Ureter (tissue), 1 donor: ENCODE results near the gene IGFBP5. TPM values are rescaled to one million over a fixed set of nuclear protein-coding genes. Genes with fewer than 3 reads are reported as not detected.

Experiments used
- DNase-seq: peaks from one replicate; pipeline ENCODE4 v3.0.0-alpha.2; 2020; ENCODE audit warnings: low spot score
- total RNA-seq: library from RNA; stranded (reverse); gene quantifications from one replicate; pipeline ENCODE4 v1.2.4, GENCODE V29; 2023
- donor health status: DM: yes; HTN: yes; CAD: no.

IGFBP5 gene
- total RNA-seq, result 697 TPM

DNA sequence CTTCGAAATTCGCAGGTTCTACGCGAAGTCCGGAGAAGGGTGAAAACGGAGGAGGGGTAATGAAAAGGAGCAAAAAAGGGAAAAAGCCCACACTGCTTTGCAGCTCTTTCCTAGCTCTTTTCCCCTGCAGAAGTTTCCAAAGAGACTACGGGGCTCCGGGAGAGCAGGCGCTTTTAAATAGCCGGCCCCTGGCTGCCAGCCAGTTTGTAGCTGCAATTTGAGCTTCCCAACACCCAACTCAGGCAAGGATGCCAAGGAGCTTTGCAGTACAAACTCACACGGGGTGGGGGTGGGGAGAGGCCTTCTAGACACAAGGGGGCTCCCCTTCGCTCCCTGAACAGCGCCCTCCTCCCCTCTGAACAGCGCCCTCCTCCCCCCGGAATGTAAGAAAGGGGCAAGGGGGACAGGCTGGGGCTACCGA is at the start of gene IGFBP5:
Gene IGFBP5 (minus strand): TSS at position 149 of the 421 bp plus-strand sequence. CDS start 774 bp downstream, outside the sequence.
- peak; percentile 91 for DNase-seq

- no peak for DNase-seq
Measured at GRCh38 chr2:216743781-216744180, 48.4 kb upstream of the IGFBP5 start.

GRCh38 chr2:216742411-216742810 is 47.1 kb upstream of the IGFBP5 start:
- no peak for DNase-seq

GRCh38 chr2:216741223-216741593 is 45.9 kb upstream of the IGFBP5 start:
- no peak for DNase-seq

DNA sequence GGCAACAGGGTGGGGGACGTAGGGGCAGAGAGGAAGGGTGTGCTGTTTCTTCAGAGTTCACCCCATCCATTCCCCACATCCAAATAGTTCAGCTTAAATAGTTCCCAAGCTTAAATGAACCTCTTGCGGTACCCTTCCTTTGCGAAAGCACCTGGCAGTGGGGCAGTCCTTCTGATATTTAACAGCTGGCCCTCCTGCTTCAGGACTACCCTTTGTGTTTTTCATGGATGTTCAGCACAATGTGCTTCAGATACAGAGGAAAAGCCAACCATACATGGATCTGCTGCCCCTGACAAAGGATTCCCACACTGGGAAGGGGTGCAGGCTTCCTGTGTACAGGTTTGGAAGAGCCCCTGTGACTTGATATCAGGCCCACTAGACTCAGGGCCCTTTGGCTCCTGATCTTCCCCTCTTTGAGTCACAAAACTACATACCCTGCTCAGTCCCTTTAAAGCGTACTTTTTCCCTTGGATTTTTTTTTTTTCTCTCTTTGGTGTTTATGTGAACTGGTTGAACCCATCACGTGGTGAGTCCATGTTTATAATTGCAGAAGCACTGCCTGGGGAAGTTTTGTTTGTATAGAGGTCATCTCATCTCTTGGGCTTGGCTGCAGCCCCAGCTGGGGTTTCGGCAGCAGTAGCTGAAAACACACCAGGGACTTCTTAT is 45.3 kb upstream of the IGFBP5 start:
- DNase-seq, result peak; percentile 49

- DNase-seq, result no peak
Measured at GRCh38 chr2:216739035-216739434, 43.7 kb upstream of the IGFBP5 start.

DNA sequence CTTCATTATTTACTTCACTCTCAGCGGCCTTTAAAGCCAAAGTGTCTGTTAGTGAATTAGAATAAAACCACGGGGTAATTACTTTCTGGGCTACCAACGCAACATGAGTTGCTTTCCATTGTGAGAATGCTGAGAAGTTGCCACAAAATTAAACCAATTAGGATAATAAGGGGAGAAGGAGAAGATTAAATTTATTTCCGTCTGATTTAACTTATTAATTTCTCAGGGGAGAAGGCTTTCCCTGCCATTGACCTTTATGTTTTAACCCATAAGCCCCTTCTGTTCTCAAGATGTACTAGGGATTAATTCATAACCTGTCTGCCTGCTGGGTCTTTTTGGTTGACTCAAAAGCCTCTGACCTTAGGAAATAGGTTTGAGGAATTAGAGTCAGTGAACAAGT is 42.3 kb upstream of the IGFBP5 start:
- no peak for DNase-seq

DNA sequence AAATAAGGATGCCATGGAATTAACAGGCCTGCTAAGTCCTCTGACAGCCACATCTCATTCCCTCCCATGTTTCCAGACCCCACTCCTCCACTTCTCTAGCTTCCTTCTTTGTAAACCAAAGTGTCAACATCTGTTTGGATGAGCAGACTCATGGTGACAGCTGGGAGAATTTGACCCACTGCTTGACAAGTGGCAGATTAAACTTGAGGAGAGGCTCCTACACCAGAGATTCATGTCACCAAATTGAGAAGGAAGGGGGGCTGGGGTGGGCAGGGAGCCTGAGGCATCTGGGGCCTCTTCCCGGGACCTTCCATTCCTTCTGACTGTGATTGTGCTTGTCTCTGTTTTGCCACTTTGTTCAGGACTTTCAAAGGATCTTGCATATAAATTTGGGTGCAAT is 41.0 kb upstream of the IGFBP5 start:
- no peak for DNase-seq

DNA sequence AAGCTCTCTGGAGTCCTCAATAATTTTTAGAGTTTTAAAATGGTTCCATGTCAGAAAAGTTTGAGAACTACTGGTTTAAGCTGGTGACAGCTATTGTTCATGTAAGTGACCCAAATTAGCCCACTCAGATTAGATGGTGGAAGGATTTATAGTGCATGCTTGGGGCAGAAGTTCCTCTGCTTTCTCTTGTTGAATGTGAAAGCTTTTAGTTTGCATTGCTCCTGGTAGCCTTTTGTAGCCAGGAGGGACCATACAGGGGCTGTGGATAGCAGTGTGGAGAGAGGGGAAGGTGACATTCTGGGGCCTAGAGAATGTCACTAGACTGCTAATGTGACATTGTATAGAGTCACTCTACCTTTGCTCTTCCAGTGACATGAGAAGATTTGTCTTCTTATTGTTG is 40.3 kb upstream of the IGFBP5 start:
- DNase-seq, result no peak

DNA sequence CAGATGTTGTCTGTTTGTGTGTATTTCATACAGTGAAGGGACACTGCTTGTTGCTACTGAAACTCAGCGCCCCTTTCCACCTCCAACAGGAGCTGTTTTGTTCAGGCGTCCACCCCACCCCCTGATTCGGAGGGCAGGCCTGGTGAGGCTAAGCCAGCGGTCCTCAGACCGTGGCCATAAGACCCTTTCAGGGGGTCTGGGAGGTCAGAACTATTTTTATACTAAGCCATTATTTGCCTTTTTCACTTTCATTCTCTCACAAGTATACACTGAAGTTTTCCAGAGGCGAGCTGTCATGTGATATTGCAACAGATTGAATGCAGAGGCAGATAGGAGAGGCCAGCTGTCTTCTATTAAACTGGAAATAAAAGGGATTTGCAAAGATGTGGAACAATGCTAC is 39.7 kb upstream of the IGFBP5 start:
- DNase-seq, result no peak

GRCh38 chr2:216733046-216733445 is 37.7 kb upstream of the IGFBP5 start:
- DNase-seq, result no peak

DNA sequence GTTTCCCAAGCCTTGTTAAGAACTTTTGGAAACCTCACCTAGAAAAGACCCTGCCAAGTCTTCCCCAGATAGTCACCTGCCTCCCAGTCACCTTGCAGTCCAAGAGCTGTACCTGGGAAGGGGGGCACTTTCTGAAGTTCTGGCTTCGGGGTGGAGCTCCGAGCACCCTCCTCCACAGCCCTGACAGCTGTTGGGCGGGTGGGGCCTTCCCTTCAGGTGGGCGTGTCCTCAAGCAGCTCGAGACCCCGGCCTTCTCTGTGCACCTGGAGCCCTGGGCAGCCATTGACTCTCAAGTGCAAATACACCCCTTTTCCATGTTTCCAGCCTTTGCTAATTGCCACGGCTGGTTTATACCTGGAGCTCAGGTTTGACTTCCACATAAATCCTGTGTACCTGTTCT is 37.0 kb upstream of the IGFBP5 start:
- no peak for DNase-seq

GRCh38 chr2:216731465-216731864 is 36.1 kb upstream of the IGFBP5 start:
- no peak for DNase-seq

- no peak for DNase-seq
Measured at GRCh38 chr2:216730871-216731270, 35.5 kb upstream of the IGFBP5 start.

- DNase-seq, result no peak
Measured at GRCh38 chr2:216727346-216728122, 32.2 kb upstream of the IGFBP5 start.

DNA sequence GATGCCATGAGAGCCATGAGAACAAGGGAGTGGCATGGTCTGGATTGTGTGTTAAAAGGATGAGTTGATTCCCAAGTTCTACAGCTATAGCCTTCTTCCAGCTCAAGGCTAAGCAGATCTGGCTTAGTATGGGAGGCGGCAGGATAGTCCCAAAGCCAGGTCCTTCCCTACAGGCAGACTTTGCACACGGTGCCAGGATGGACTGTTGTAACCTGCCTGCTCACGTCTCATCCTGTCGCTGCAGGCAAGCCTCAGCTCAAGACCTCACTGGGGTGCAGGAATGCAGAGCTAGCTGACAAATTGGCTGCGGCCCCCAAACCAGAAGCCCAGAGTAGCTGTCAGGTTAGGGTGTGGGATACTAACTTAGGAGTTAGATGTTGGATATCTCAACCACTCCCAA is 28.8 kb upstream of the IGFBP5 start:
- DNase-seq, result no peak

DNA sequence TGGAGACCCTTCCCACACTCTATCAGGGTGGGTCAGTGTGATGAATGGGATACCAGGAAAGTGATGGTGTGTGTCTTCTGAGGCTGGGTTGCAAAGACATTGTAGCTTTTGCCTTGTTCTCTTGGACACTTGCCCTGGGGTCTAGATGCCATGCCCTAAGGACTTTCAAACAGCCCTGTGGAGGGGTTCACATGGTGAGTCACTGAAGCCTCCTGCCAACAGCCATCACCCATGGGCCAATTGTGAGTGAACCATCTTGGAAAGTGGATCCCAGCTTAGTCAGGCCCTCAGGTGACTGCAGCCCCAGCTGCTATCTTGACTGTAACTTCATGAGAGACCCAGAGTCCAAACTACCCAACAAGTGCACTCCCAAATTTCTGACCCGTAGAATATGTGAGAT is 25.8 kb upstream of the IGFBP5 start:
- DNase-seq, result no peak

- no peak for DNase-seq
Measured at GRCh38 chr2:216720722-216721121, 25.4 kb upstream of the IGFBP5 start.

- no peak for DNase-seq
Measured at GRCh38 chr2:216717907-216718615, 22.7 kb upstream of the IGFBP5 start.

DNA sequence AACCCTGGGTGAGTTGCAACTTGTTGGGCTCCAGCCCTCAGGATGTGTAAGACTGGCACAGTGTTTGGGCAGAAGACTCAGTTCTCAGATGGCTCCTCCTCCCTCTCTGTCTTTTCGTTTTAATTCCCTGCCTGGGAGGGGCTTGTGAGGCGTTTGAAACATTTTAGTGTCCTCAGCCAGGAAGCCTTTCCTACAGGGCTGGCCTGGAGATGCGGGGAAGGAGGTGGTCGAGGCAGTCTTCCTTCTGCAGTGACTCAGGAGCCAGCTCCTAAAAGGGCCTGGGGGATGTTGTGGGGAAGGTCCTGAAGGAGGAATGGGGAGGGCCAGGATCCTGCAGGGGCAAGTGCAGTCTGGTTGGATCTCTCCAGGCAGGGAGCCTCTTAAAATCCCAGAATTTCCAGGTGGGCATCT is 22.1 kb upstream of the IGFBP5 start:
- no peak for DNase-seq

GRCh38 chr2:216716109-216716508 is 20.8 kb upstream of the IGFBP5 start:
- no peak for DNase-seq

DNA sequence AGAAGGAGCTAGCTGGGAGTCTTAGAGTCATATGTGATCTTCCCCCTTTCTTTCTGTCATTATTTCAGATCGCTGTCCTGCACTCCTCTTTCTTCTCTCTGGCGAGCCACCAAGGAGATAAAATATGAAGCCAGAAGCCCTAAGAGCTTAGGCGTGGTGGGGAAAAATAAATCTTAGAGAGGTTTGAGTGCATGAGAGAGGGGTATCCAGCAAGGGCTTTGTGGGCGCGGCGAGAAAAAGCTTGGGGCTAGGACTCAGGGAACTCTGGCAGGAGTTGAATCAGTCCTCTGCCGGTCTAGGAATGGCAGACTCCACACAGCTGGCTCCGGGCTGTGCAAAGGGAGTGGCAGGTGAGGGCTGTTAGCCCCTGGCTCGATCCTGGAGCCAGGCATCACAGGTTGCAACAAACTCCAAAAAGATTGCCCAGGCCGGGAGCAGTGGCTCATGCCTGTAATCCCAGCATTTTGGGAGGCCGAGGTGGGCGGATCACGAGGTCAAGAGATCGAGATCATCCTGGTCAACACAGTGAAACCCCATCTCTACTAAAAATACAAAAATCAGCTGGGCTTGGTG is 20.1 kb upstream of the IGFBP5 start:
- DNase-seq, result no peak
